K562 (cell line): ENCODE data around the gene MPV17L2. TPM values are rescaled to one million over a fixed set of nuclear protein-coding genes. Genes with fewer than 3 reads are reported as not detected.

Experiments used
- CREB1 ChIP-seq, 2 experiments: sonication (generic) in 1 of 2; formaldehyde crosslinking in 1 of 2; IDR thresholded peaks; 2 replicates each; pipeline versions ENCODE4 v1.6.1 to v1.8.0; 2012 to 2022; ENCODE audit warnings: inconsistent platforms in 1 of 2, mild to moderate bottlenecking in 1 of 2, missing genetic modification reagents in 1 of 2, moderate library complexity in 1 of 2
- EP400 ChIP-seq: fragments of 450-650 bp; IDR thresholded peaks from 2 replicates; pipeline ENCODE4 v1.6.1; 2017; ENCODE audit warnings: antibody characterized with exemption, mild to moderate bottlenecking, moderate library complexity
- FIP1L1 ChIP-seq: fragments of 200-400 bp; formaldehyde crosslinking; IDR thresholded peaks from 2 replicates; pipeline ENCODE4 v1.6.1; 2018; ENCODE audit warnings: mild to moderate bottlenecking, low read depth, low read length; ENCODE audit not compliant: poor library complexity, severe bottlenecking
- HDAC1 ChIP-seq, 2 experiments: fragments of 450-650 bp; IDR thresholded peaks; 2 replicates each; pipeline ENCODE4 v1.6.1; 2016 to 2017; ENCODE audit warnings: inconsistent platforms in 1 of 2, mild to moderate bottlenecking in 1 of 2, moderate library complexity in 1 of 2
- HMGN3 ChIP-seq: IDR thresholded peaks from 2 replicates; pipeline ENCODE4 v1.6.1; 2011; ENCODE audit warnings: borderline replicate concordance, low read depth, mild to moderate bottlenecking, mixed read lengths, low read length; ENCODE audit not compliant: insufficient read length; ENCODE audit errors: extremely low read depth
- MYC ChIP-seq, 2 experiments: fragments of 250-450 bp in 1 of 2; sonication (Bioruptor Pico) in 1 of 2; IDR thresholded peaks; 2 replicates each; pipeline versions ENCODE4 v1.5.1 to v1.6.1; 2012 to 2021; ENCODE audit warnings: low read depth in 2 of 2, borderline replicate concordance in 1 of 2, improper control_type of control experiment in 1 of 2, low read length in 1 of 2, mild to moderate bottlenecking in 1 of 2, moderate library complexity in 1 of 2
- PHB ChIP-seq: fragments of 250-450 bp; sonication (Bioruptor Pico); IDR thresholded peaks from 2 replicates; pipeline ENCODE4 v1.5.0; 2021
- polyA plus RNA-seq, 8 experiments: library from polyadenylated mRNA; depleted of rRNA in 4 of 8; stranded (reverse) in 5 of 8; unstranded in 3 of 8; fragments of >200 nt; fragmentation: Nextera tagmentation in 2 of 8; fragmentation: Illumina TruSeq in 1 of 8; extraction: Ambion mirVana in 2 of 8; extraction: Trizol in 1 of 8; gene quantifications; 2 replicates each; pipeline versions ENCODE4 v1.2.1 to v1.2.3, GENCODE V29; 2011 to 2014; ENCODE audit warnings: inconsistent platforms in 1 of 8, missing spikeins in 1 of 8
- total RNA-seq, 7 experiments: library from RNA; depleted of rRNA in 6 of 7; stranded (reverse); fragments of >200 nt in 6 of 7; fragmentation: Illumina TruSeq in 2 of 7; extraction: Trizol in 2 of 7; gene quantifications; 2 replicates each; pipeline versions ENCODE4 v1.2.1 to v1.2.3, GENCODE V29; 2011 to 2021; ENCODE audit warnings: low replicate concordance in 1 of 7
- TF ChIP-seq, protein P1 (sequence below): fragments of 450-650 bp; IDR thresholded peaks from 2 replicates; pipeline ENCODE4 v1.6.1; 2016; ENCODE audit warnings: mild to moderate bottlenecking, moderate library complexity
- TF ChIP-seq, protein P2 (sequence below), 2 experiments: IDR thresholded peaks in 1 of 2; conservative IDR thresholded peaks in 1 of 2; 2 replicates each; pipeline ENCODE4 v1.6.1; 2016; ENCODE audit warnings: low read depth in 2 of 2, mild to moderate bottlenecking in 1 of 2, missing compliant biosample characterization in 1 of 2, missing genetic modification characterization in 1 of 2, moderate library complexity in 1 of 2

MPV17L2 gene
- total and polyA plus RNA-seq, 9 of the 15 experiments (the other 6 are each of a cell fraction or from before 2014, with no cell fraction given), result 10.6 to 60.2 (median 28.5) TPM

DNA sequence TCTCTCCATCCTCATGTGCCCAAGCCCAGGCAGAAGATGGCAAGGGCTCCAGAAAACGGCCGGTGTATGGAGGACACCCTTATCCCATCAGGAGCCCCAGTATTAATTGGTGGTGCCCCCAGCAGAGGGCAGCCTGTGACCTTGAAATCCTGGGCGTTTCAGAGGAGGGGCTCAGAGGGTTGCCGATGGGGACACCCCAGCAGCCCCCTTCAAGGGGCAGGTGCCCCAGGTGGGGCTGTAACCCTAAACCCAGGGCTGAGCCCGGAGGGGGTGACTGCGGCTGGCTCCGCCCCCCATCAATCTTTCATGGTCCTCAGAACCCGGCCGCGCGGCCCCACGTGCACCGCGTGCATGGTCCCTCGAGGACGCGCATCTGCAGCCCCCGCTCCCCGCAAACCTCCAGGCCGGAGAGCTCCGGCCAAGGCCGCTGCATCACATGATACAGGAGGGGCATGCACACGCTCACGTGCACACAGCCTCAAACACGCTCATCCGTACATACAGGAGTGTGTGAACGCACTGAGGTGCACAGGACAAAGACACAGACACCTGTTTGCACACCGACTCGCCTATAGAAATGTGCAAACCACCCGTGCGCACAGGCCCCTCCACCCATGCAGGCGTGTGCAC, 9.9 kb downstream of the MPV17L2 start (continued):
- TF ChIP-seq, protein P1, sequence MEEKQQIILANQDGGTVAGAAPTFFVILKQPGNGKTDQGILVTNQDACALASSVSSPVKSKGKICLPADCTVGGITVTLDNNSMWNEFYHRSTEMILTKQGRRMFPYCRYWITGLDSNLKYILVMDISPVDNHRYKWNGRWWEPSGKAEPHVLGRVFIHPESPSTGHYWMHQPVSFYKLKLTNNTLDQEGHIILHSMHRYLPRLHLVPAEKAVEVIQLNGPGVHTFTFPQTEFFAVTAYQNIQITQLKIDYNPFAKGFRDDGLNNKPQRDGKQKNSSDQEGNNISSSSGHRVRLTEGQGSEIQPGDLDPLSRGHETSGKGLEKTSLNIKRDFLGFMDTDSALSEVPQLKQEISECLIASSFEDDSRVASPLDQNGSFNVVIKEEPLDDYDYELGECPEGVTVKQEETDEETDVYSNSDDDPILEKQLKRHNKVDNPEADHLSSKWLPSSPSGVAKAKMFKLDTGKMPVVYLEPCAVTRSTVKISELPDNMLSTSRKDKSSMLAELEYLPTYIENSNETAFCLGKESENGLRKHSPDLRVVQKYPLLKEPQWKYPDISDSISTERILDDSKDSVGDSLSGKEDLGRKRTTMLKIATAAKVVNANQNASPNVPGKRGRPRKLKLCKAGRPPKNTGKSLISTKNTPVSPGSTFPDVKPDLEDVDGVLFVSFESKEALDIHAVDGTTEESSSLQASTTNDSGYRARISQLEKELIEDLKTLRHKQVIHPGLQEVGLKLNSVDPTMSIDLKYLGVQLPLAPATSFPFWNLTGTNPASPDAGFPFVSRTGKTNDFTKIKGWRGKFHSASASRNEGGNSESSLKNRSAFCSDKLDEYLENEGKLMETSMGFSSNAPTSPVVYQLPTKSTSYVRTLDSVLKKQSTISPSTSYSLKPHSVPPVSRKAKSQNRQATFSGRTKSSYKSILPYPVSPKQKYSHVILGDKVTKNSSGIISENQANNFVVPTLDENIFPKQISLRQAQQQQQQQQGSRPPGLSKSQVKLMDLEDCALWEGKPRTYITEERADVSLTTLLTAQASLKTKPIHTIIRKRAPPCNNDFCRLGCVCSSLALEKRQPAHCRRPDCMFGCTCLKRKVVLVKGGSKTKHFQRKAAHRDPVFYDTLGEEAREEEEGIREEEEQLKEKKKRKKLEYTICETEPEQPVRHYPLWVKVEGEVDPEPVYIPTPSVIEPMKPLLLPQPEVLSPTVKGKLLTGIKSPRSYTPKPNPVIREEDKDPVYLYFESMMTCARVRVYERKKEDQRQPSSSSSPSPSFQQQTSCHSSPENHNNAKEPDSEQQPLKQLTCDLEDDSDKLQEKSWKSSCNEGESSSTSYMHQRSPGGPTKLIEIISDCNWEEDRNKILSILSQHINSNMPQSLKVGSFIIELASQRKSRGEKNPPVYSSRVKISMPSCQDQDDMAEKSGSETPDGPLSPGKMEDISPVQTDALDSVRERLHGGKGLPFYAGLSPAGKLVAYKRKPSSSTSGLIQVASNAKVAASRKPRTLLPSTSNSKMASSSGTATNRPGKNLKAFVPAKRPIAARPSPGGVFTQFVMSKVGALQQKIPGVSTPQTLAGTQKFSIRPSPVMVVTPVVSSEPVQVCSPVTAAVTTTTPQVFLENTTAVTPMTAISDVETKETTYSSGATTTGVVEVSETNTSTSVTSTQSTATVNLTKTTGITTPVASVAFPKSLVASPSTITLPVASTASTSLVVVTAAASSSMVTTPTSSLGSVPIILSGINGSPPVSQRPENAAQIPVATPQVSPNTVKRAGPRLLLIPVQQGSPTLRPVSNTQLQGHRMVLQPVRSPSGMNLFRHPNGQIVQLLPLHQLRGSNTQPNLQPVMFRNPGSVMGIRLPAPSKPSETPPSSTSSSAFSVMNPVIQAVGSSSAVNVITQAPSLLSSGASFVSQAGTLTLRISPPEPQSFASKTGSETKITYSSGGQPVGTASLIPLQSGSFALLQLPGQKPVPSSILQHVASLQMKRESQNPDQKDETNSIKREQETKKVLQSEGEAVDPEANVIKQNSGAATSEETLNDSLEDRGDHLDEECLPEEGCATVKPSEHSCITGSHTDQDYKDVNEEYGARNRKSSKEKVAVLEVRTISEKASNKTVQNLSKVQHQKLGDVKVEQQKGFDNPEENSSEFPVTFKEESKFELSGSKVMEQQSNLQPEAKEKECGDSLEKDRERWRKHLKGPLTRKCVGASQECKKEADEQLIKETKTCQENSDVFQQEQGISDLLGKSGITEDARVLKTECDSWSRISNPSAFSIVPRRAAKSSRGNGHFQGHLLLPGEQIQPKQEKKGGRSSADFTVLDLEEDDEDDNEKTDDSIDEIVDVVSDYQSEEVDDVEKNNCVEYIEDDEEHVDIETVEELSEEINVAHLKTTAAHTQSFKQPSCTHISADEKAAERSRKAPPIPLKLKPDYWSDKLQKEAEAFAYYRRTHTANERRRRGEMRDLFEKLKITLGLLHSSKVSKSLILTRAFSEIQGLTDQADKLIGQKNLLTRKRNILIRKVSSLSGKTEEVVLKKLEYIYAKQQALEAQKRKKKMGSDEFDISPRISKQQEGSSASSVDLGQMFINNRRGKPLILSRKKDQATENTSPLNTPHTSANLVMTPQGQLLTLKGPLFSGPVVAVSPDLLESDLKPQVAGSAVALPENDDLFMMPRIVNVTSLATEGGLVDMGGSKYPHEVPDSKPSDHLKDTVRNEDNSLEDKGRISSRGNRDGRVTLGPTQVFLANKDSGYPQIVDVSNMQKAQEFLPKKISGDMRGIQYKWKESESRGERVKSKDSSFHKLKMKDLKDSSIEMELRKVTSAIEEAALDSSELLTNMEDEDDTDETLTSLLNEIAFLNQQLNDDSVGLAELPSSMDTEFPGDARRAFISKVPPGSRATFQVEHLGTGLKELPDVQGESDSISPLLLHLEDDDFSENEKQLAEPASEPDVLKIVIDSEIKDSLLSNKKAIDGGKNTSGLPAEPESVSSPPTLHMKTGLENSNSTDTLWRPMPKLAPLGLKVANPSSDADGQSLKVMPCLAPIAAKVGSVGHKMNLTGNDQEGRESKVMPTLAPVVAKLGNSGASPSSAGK, result peak; percentile 92
- TF ChIP-seq HMGN3 (peak; percentile 75), FIP1L1 (peak; percentile 23), HDAC1 (IDR thresholded peaks at IDR 0.05) (peak in 1 of 2 experiments; percentile 47; a peak in 1 of 4 replicates), CREB1 (IDR thresholded peaks at IDR 0.05) (0 out of 2 replicates have a peak, but pooled peaks have one; percentile 24), CREB1 (CRISPR knock-in tag; IDR thresholded peaks at IDR 0.05) (no peak), EP400 (peak; percentile 52; the same call in 1 of the 2 replicates), MYC (IDR thresholded peaks at IDR 0.05; ENCODE audit: low read depth, low read length) (0 out of 2 replicates have a peak, but pooled peaks have one; percentile 66), MYC (CRISPR knock-in tag; IDR thresholded peaks at IDR 0.05; ENCODE audit: borderline replicate concordance, low read depth) (peak; percentile 59; the same call in 1 of the 2 replicates), PHB (CRISPR knock-in tag) (no peak)
- TF ChIP-seq, protein P2, sequence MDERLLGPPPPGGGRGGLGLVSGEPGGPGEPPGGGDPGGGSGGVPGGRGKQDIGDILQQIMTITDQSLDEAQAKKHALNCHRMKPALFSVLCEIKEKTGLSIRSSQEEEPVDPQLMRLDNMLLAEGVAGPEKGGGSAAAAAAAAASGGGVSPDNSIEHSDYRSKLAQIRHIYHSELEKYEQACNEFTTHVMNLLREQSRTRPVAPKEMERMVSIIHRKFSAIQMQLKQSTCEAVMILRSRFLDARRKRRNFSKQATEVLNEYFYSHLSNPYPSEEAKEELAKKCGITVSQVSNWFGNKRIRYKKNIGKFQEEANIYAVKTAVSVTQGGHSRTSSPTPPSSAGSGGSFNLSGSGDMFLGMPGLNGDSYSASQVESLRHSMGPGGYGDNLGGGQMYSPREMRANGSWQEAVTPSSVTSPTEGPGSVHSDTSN (CRISPR knock-in tag; IDR thresholded peaks at IDR 0.05; ENCODE audit: low read depth), result no peak
- TF ChIP-seq, protein P2 (tag; conservative IDR thresholded peaks at IDR 0.05; ENCODE audit: low read depth), result peak; percentile 42; the same call in 1 of the 2 replicates
